Right atrium auricular region (tissue), 2 donors: ENCODE data around the gene HDX. TPM values are rescaled to one million over a fixed set of nuclear protein-coding genes. Genes with fewer than 3 reads are reported as not detected.

Source experiments
- DNase-seq: peaks from one replicate; pipeline ENCODE4 v3.0.0-alpha.2; 2019; ENCODE audit warnings: low spot score
- H3K27ac ChIP-seq, 2 donors: fragments of 200-600 bp; sonication (generic); 1 replicate in 1 of 2; 2 replicates in 1 of 2; pipeline ENCODE4 v1.5.1; 2016 to 2019
- H3K27me3 ChIP-seq, 2 donors: fragments of 200-600 bp; sonication (generic); one replicate each; pipeline versions ENCODE4 v1.5.1 to v1.6.0; 2017 to 2019
- H3K36me3 ChIP-seq: fragments of 200-600 bp; sonication (generic); one replicate; pipeline ENCODE4 v1.5.1; 2016
- H3K4me1 ChIP-seq, 2 donors: fragments of 200-600 bp; sonication (generic); one replicate each; pipeline versions ENCODE4 v1.5.1 to v1.6.0; 2017 to 2019
- H3K4me3 ChIP-seq, 2 donors: fragments of 200-600 bp; sonication (generic); 1 replicate in 1 of 2; 2 replicates in 1 of 2; pipeline ENCODE4 v1.5.1; 2017 to 2019; ENCODE audit warnings: mild to moderate bottlenecking in 1 of 2, moderate library complexity in 1 of 2
- H3K9me3 ChIP-seq, 2 donors: fragments of 200-600 bp; sonication (generic); one replicate each; pipeline ENCODE4 v1.5.1; 2019
- CTCF ChIP-seq, 2 donors: fragments of 200-600 bp; sonication (generic); IDR thresholded peaks; one replicate each; pipeline ENCODE4 v1.5.1; 2019; ENCODE audit warnings: antibody characterized with exemption in 2 of 2
- total RNA-seq, 2 donors: library from RNA; depleted of rRNA; stranded (reverse); fragments of >200 nt; gene quantifications; one replicate each; pipeline ENCODE4 v1.1.0, GENCODE V29; 2016

HDX gene
- total RNA-seq, 2 donors from 2014 or later, result 2.9 to 3.0 TPM

- TF ChIP-seq CTCF (IDR thresholded peaks at IDR 0.05), result no peak
- peaks cover 0 to 17% of the 10 kb centered on the region in 2 donors for H3K9me3 ChIP-seq
- no peak overlapping the region for H3K4me3 ChIP-seq
- H3K4me1 ChIP-seq, result no peaks in the 10 kb centered on the region
- no peaks in the 10 kb centered on the region for H3K27me3 ChIP-seq
- no peak overlapping the region for H3K27ac ChIP-seq
- no peak for DNase-seq
- no peaks in the 10 kb centered on the region for H3K36me3 ChIP-seq
These were observed 25.1 kb downstream of the HDX start for GRCh38 chrX:84477114-84477513.

- H3K36me3 ChIP-seq, result no peaks in the 10 kb centered on the region
These were observed 26.7 kb downstream of the HDX start for GRCh38 chrX:84475596-84475995.

GRCh38 chrX:84475101-84475500 lies 27.2 kb downstream of the HDX start:
- no peaks in the 10 kb centered on the region for H3K36me3 ChIP-seq
- H3K4me3 ChIP-seq, result no peak overlapping the region
- no peaks in the 10 kb centered on the region for H3K27me3 ChIP-seq
- no peak for TF ChIP-seq CTCF (IDR thresholded peaks at IDR 0.05)
- H3K4me1 ChIP-seq, result no peaks in the 10 kb centered on the region
- no peak overlapping the region for H3K27ac ChIP-seq
- H3K9me3 ChIP-seq, result no peaks in the 10 kb centered on the region
- no peak for DNase-seq

More at GRCh38 chrX:84475596-84475995, 26.7 kb downstream of the HDX start:
- Histone ChIP-seq H3K27me3 (no peaks in the 10 kb centered on the region), H3K4me1 (no peaks in the 10 kb centered on the region), H3K27ac (no peak overlapping the region), H3K4me3 (no peak overlapping the region), H3K9me3 (peaks cover 0 to 3% of the 10 kb centered on the region in 2 donors)
- no peak for TF ChIP-seq CTCF (IDR thresholded peaks at IDR 0.05)
- no peak for DNase-seq

- no peak for TF ChIP-seq CTCF (IDR thresholded peaks at IDR 0.05)
- Histone ChIP-seq H3K36me3 (no peaks in the 10 kb centered on the region), H3K27ac (no peak overlapping the region), H3K9me3 (peaks cover 0 to 13% of the 10 kb centered on the region in 2 donors), H3K4me1 (no peaks in the 10 kb centered on the region), H3K27me3 (no peaks in the 10 kb centered on the region), H3K4me3 (no peak overlapping the region)
- DNase-seq, result no peak
These were observed 33.0 kb downstream of the HDX start for GRCh38 chrX:84469226-84469625.

GRCh38 chrX:84467898-84468297 lies 34.4 kb downstream of the HDX start:
- DNase-seq, result no peak
- no peak overlapping the region for H3K27ac ChIP-seq
- peaks cover 0 to 18% of the 10 kb centered on the region in 2 donors for H3K9me3 ChIP-seq
- H3K36me3 ChIP-seq, result no peaks in the 10 kb centered on the region
- no peak for TF ChIP-seq CTCF (IDR thresholded peaks at IDR 0.05)
- H3K4me3 ChIP-seq, result no peak overlapping the region
- H3K4me1 ChIP-seq, result no peaks in the 10 kb centered on the region
- H3K27me3 ChIP-seq, result no peaks in the 10 kb centered on the region
